PC-3 (cell line): Measurements from ENCODE around the gene E2F2.

ENCODE experiments used
- CTCF ChIP-seq: fragments of 300-600 bp; sonication (generic); conservative IDR thresholded peaks from 2 replicates; pipeline ENCODE4 v1.5.1; 2017; ENCODE audit warnings: antibody characterized with exemption, low read depth, mild to moderate bottlenecking, low read length
- EZH2 ChIP-seq: fragments of 300-600 bp; sonication (generic); IDR thresholded peaks from one replicate; pipeline ENCODE4 v1.6.1; 2017; ENCODE audit warnings: antibody characterized with exemption, mild to moderate bottlenecking, low read length; ENCODE audit not compliant: unreplicated experiment
- EZH2phosphoT487 ChIP-seq: fragments of 300-600 bp; sonication (generic); IDR thresholded peaks from 2 replicates; pipeline ENCODE4 v1.6.1; 2018; ENCODE audit warnings: mild to moderate bottlenecking, antibody characterized with exemption, low read length, borderline replicate concordance

- TF ChIP-seq CTCF, result peak; percentile 30; the same call in 1 of the 2 replicates
- no peak for TF ChIP-seq EZH2phosphoT487
- no peak for TF ChIP-seq EZH2
Measured at GRCh38 chr1:23527900-23528249, 3.2 kb downstream of the E2F2 start.
